ENCODE measurements around the gene CXCL13.
"Not testable (repeated sequence)": the region's sequence is repeated elsewhere in the genome, so short reads cannot be mapped to it uniquely, and the experiment has no call there.

The CXCL13 gene

GRCh38 chr4:77621254-77621653 is 15.6 kb downstream of the CXCL13 start:
- Histone ChIP-seq H3K27me3 (ENCODE audit: low read depth) (peaks cover 28% of the 10 kb centered on the region), H3K4me3 (no peak overlapping the region), H3K9me3 (no peaks in the 10 kb centered on the region), H3K36me3 (replicated peaks) (no peaks in the 10 kb centered on the region), H3K4me1 (no peaks in the 10 kb centered on the region)
- in situ Hi-C loops (cut with MboI; ENCODE audit: low sequenced_read_pairs): no loop called here
- no peak for DNase-seq (ENCODE audit: low spot score in 2 of 2)

GRCh38 chr4:77623091-77623490 is 17.5 kb downstream of the CXCL13 start:
- DNase-seq (ENCODE audit: low spot score in 2 of 2): no peak
- Histone ChIP-seq H3K36me3 (replicated peaks) (no peaks in the 10 kb centered on the region), H3K9me3 (no peaks in the 10 kb centered on the region), H3K27me3 (ENCODE audit: low read depth) (peaks cover 28% of the 10 kb centered on the region), H3K4me1 (no peaks in the 10 kb centered on the region), H3K4me3 (no peak overlapping the region)
- in situ Hi-C loops (cut with MboI; ENCODE audit: low sequenced_read_pairs): no loop called here

GRCh38 chr4:77624213-77624612 is 18.6 kb downstream of the CXCL13 start:
- Histone ChIP-seq H3K4me1 (no peaks in the 10 kb centered on the region), H3K4me3 (no peak overlapping the region), H3K36me3 (replicated peaks) (no peaks in the 10 kb centered on the region), H3K9me3 (no peaks in the 10 kb centered on the region), H3K27me3 (ENCODE audit: low read depth) (peaks cover 28% of the 10 kb centered on the region)
- in situ Hi-C loops (cut with MboI; ENCODE audit: low sequenced_read_pairs): no loop called here
- no peak for DNase-seq (ENCODE audit: low spot score in 2 of 2)

GRCh38 chr4:77625485-77625884 is 19.9 kb downstream of the CXCL13 start:
- Histone ChIP-seq H3K4me3 (no peak overlapping the region), H3K36me3 (replicated peaks) (no peaks in the 10 kb centered on the region), H3K27me3 (ENCODE audit: low read depth) (peaks cover 16% of the 10 kb centered on the region), H3K4me1 (no peaks in the 10 kb centered on the region), H3K9me3 (no peaks in the 10 kb centered on the region)
- in situ Hi-C loops (cut with MboI; ENCODE audit: low sequenced_read_pairs): no loop called here
- DNase-seq (ENCODE audit: low spot score in 2 of 2): no peak

GRCh38 chr4:77629885-77630284 is 24.3 kb downstream of the CXCL13 start:
- Histone ChIP-seq H3K4me3 (no peak overlapping the region), H3K9me3 (no peaks in the 10 kb centered on the region), H3K36me3 (replicated peaks) (no peaks in the 10 kb centered on the region), H3K4me1 (no peaks in the 10 kb centered on the region), H3K27me3 (ENCODE audit: low read depth) (no peaks in the 10 kb centered on the region)
- in situ Hi-C loops (cut with MboI; ENCODE audit: low sequenced_read_pairs): no loop called here
- no peak for DNase-seq (ENCODE audit: low spot score in 2 of 2)

GRCh38 chr4:77631276-77631675 is 25.7 kb downstream of the CXCL13 start:
- no peaks in the 10 kb centered on the region for H3K27me3 ChIP-seq (ENCODE audit: low read depth)
- in situ Hi-C loops (cut with MboI; ENCODE audit: low sequenced_read_pairs): no loop called here
- no peak overlapping the region for H3K4me3 ChIP-seq
- DNase-seq (ENCODE audit: low spot score in 2 of 2): no peak
- no peaks in the 10 kb centered on the region for H3K4me1 ChIP-seq
- H3K9me3 ChIP-seq: no peaks in the 10 kb centered on the region
- no peaks in the 10 kb centered on the region for H3K36me3 ChIP-seq (replicated peaks)

- Histone ChIP-seq H3K36me3 (replicated peaks) (no peaks in the 10 kb centered on the region), H3K9me3 (no peaks in the 10 kb centered on the region), H3K4me3 (no peak overlapping the region), H3K27me3 (ENCODE audit: low read depth) (no peaks in the 10 kb centered on the region), H3K4me1 (no peaks in the 10 kb centered on the region)
- no peak for DNase-seq (ENCODE audit: low spot score in 2 of 2)
- in situ Hi-C loops (cut with MboI; ENCODE audit: low sequenced_read_pairs): no loop called here
These were observed 28.6 kb downstream of the CXCL13 start for GRCh38 chr4:77634132-77634785.

GRCh38 chr4:77635246-77635645 is 29.6 kb downstream of the CXCL13 start:
- Histone ChIP-seq H3K4me3 (no peak overlapping the region), H3K4me1 (no peaks in the 10 kb centered on the region), H3K9me3 (no peaks in the 10 kb centered on the region), H3K27me3 (ENCODE audit: low read depth) (no peaks in the 10 kb centered on the region), H3K36me3 (replicated peaks) (no peaks in the 10 kb centered on the region)
- in situ Hi-C loops (cut with MboI; ENCODE audit: low sequenced_read_pairs): no loop called here
- DNase-seq (ENCODE audit: low spot score in 2 of 2): no peak

GRCh38 chr4:77635876-77636275 is 30.3 kb downstream of the CXCL13 start:
- Histone ChIP-seq H3K4me3 (no peak overlapping the region), H3K27me3 (ENCODE audit: low read depth) (no peaks in the 10 kb centered on the region), H3K4me1 (no peaks in the 10 kb centered on the region), H3K9me3 (no peaks in the 10 kb centered on the region), H3K36me3 (replicated peaks) (no peaks in the 10 kb centered on the region)
- in situ Hi-C loops (cut with MboI; ENCODE audit: low sequenced_read_pairs): no loop called here
- no peak for DNase-seq (ENCODE audit: low spot score in 2 of 2)

- in situ Hi-C loops (cut with MboI; ENCODE audit: low sequenced_read_pairs): no loop called here
- no peak for DNase-seq (ENCODE audit: low spot score in 2 of 2)
These were observed 31.3 kb downstream of the CXCL13 start for GRCh38 chr4:77636902-77637301.

GRCh38 chr4:77644069-77644468 is 38.4 kb downstream of the CXCL13 start:
- H3K9me3 ChIP-seq; H3K4me3 ChIP-seq; H3K36me3 ChIP-seq (replicated peaks); in situ Hi-C loops (cut with MboI; ENCODE audit: low sequenced_read_pairs); H3K4me1 ChIP-seq; H3K27me3 ChIP-seq (ENCODE audit: low read depth); DNase-seq (ENCODE audit: low spot score in 2 of 2): not testable (repeated sequence)

More at GRCh38 chr4:77636902-77637301, 31.3 kb downstream of the CXCL13 start:
- H3K27me3 ChIP-seq (ENCODE audit: low read depth): no peaks in the 10 kb centered on the region
- H3K36me3 ChIP-seq (replicated peaks): no peaks in the 10 kb centered on the region
- H3K9me3 ChIP-seq: no peaks in the 10 kb centered on the region
- no peaks in the 10 kb centered on the region for H3K4me1 ChIP-seq
- no peak overlapping the region for H3K4me3 ChIP-seq

GRCh38 chr4:77650787-77651186 is 45.2 kb downstream of the CXCL13 start:
- Histone ChIP-seq H3K4me3 (no peak overlapping the region), H3K9me3 (no peaks in the 10 kb centered on the region), H3K27me3 (ENCODE audit: low read depth) (0 out of 2 replicates have a peak, but pooled peaks cover 3% of the 10 kb centered on the region), H3K36me3 (replicated peaks) (no peaks in the 10 kb centered on the region), H3K4me1 (no peaks in the 10 kb centered on the region)
- in situ Hi-C loops (cut with MboI; ENCODE audit: low sequenced_read_pairs): no loop called here
- no peak for DNase-seq (ENCODE audit: low spot score in 2 of 2)

- H3K27me3 ChIP-seq (ENCODE audit: low read depth): 0 out of 2 replicates have a peak, but pooled peaks cover 3% of the 10 kb centered on the region
- no peaks in the 10 kb centered on the region for H3K9me3 ChIP-seq
- no peaks in the 10 kb centered on the region for H3K36me3 ChIP-seq (replicated peaks)
- no peak for DNase-seq (ENCODE audit: low spot score in 2 of 2)
- H3K4me3 ChIP-seq: no peak overlapping the region
- in situ Hi-C loops (cut with MboI; ENCODE audit: low sequenced_read_pairs): no loop called here
- no peaks in the 10 kb centered on the region for H3K4me1 ChIP-seq
These were observed 46.2 kb downstream of the CXCL13 start for GRCh38 chr4:77651820-77652219.

- no peaks in the 10 kb centered on the region for H3K9me3 ChIP-seq
- DNase-seq (ENCODE audit: low spot score in 2 of 2): no peak
- in situ Hi-C loops (cut with MboI; ENCODE audit: low sequenced_read_pairs): no loop called here
These were observed 46.7 kb downstream of the CXCL13 start for GRCh38 chr4:77652237-77652897.

More at GRCh38 chr4:77652237-77652897, 46.7 kb downstream of the CXCL13 start:
- no peaks in the 10 kb centered on the region for H3K4me1 ChIP-seq
- no peak overlapping the region for H3K4me3 ChIP-seq
- H3K36me3 ChIP-seq (replicated peaks): no peaks in the 10 kb centered on the region
- H3K27me3 ChIP-seq (ENCODE audit: low read depth): peaks cover 3% of the 10 kb centered on the region; the same call in 1 of the 2 replicates
